DOHH2 (cell line): Measurements from ENCODE around the gene KLHL21.
"Not testable (repeated sequence)": the region's sequence is repeated elsewhere in the genome, so short reads cannot be mapped to it uniquely, and the experiment has no call there.

Source experiments
- H3F3A ChIP-seq: fragments of 200-600 bp; sonication (generic), shearing (Covaris generic); 2 replicates; pipeline ENCODE4 v1.6.0; 2016; ENCODE audit warnings: antibody characterized with exemption, mild to moderate bottlenecking; ENCODE audit not compliant: control insufficient read depth, insufficient read depth
- H3K27ac ChIP-seq: fragments of 200-600 bp; sonication (generic); 2 replicates; pipeline ENCODE4 v1.5.1; 2014; ENCODE audit warnings: low read depth, mild to moderate bottlenecking, low read length, moderate library complexity
- H3K27me3 ChIP-seq: fragments of 200-600 bp; sonication (generic); 2 replicates; pipeline ENCODE4 v1.6.1; 2014; ENCODE audit warnings: mild to moderate bottlenecking, low read length, mixed read lengths; ENCODE audit not compliant: control insufficient read depth
- H3K36me3 ChIP-seq: fragments of 200-600 bp; sonication (generic); 2 replicates; pipeline ENCODE4 v1.6.1; 2014; ENCODE audit warnings: mild to moderate bottlenecking, low read length, moderate library complexity, mixed read lengths; ENCODE audit not compliant: control insufficient read depth
- H3K4me1 ChIP-seq: fragments of 200-600 bp; sonication (generic); 2 replicates; pipeline ENCODE4 v1.6.1; 2014; ENCODE audit warnings: mild to moderate bottlenecking, low read length, mixed read lengths; ENCODE audit not compliant: control insufficient read depth
- H3K4me2 ChIP-seq: fragments of 200-600 bp; sonication (generic); 2 replicates; pipeline ENCODE4 v1.6.0; 2014; ENCODE audit warnings: mild to moderate bottlenecking, low read length, moderate library complexity
- H3K4me3 ChIP-seq: fragments of 200-600 bp; sonication (generic); 2 replicates; pipeline ENCODE4 v1.5.1; 2014; ENCODE audit warnings: mild to moderate bottlenecking, low read length, mixed read lengths
- H3K79me2 ChIP-seq: fragments of 200-600 bp; sonication (generic); 2 replicates; pipeline ENCODE4 v1.6.1; 2014; ENCODE audit warnings: mild to moderate bottlenecking, low read length, mixed read lengths; ENCODE audit not compliant: control insufficient read depth
- H3K9me2 ChIP-seq: fragments of 200-600 bp; sonication (generic); replicated peaks from 2 replicates; pipeline ENCODE4 v1.6.1; 2014; ENCODE audit warnings: mild to moderate bottlenecking, low read length, mixed read lengths; ENCODE audit not compliant: control insufficient read depth
- H3K9me3 ChIP-seq: fragments of 200-600 bp; sonication (generic); 2 replicates; pipeline ENCODE4 v1.6.1; 2014; ENCODE audit warnings: antibody characterized with exemption, low read length, mixed read lengths; ENCODE audit not compliant: control insufficient read depth, insufficient read depth
- H4K20me1 ChIP-seq: fragments of 200-600 bp; sonication (generic); 2 replicates; pipeline ENCODE4 v1.6.0; 2014; ENCODE audit warnings: low read depth, mild to moderate bottlenecking, antibody characterized with exemption, low read length, moderate library complexity; ENCODE audit not compliant: control insufficient read depth, insufficient read depth
- EZH2phosphoT487 ChIP-seq: fragments of 200-600 bp; sonication (generic); IDR thresholded peaks from 2 replicates; pipeline ENCODE4 v1.6.1; 2017; ENCODE audit warnings: borderline replicate concordance, mild to moderate bottlenecking, antibody characterized with exemption, low read length, moderate library complexity, mixed read lengths
- TF ChIP-seq, protein P1 (sequence below): fragments of 200-600 bp; sonication (generic); IDR thresholded peaks from one replicate; pipeline ENCODE4 v1.5.1; 2014; ENCODE audit warnings: antibody characterized with exemption, mild to moderate bottlenecking, low read depth, low read length; ENCODE audit not compliant: poor library complexity, severe bottlenecking

The KLHL21 gene

GRCh38 chr1:6570100-6570499 lies 32.6 kb downstream of the KLHL21 start:
- H3F3A ChIP-seq: no peaks in the 10 kb centered on the region
- no peaks in the 10 kb centered on the region for H3K27me3 ChIP-seq
- H3K4me2 ChIP-seq: no peak overlapping the region
- H3K9me3 ChIP-seq: no peaks in the 10 kb centered on the region
- no peaks in the 10 kb centered on the region for H3K79me2 ChIP-seq
- TF ChIP-seq EZH2phosphoT487: no peak
- TF ChIP-seq, protein P1, sequence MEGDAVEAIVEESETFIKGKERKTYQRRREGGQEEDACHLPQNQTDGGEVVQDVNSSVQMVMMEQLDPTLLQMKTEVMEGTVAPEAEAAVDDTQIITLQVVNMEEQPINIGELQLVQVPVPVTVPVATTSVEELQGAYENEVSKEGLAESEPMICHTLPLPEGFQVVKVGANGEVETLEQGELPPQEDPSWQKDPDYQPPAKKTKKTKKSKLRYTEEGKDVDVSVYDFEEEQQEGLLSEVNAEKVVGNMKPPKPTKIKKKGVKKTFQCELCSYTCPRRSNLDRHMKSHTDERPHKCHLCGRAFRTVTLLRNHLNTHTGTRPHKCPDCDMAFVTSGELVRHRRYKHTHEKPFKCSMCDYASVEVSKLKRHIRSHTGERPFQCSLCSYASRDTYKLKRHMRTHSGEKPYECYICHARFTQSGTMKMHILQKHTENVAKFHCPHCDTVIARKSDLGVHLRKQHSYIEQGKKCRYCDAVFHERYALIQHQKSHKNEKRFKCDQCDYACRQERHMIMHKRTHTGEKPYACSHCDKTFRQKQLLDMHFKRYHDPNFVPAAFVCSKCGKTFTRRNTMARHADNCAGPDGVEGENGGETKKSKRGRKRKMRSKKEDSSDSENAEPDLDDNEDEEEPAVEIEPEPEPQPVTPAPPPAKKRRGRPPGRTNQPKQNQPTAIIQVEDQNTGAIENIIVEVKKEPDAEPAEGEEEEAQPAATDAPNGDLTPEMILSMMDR: no peak
- peaks cover 10% of the 10 kb centered on the region; the same call in 1 of the 2 replicates for H3K4me1 ChIP-seq
- no peaks in the 10 kb centered on the region for H3K9me2 ChIP-seq
- no peak overlapping the region for H3K4me3 ChIP-seq
- no peak overlapping the region for H3K27ac ChIP-seq
- H4K20me1 ChIP-seq: no peaks in the 10 kb centered on the region
- H3K36me3 ChIP-seq: no peaks in the 10 kb centered on the region

DNA sequence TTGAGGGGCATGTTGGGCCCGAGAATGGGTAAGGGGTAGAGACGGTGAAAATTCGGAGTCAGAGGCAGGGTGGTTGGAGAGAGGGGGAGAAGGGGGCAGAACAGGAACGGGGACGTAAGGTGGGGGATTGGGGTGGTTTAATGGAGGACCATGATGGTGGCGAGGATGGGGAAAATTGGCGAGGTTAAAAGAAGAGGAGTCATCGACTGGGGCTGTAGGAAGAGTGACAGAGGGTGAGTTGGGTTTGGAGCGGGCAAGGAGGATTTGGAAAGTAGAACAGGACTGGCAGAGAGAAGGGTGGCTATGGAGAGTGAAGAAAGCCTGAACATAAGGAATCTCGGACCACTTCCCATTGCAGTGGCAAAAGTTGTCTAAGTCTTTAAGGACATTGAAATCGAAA lies 33.6 kb downstream of the KLHL21 start:
- H3K4me1 ChIP-seq: peaks cover 10% of the 10 kb centered on the region; the same call in 1 of the 2 replicates
- H3K4me2 ChIP-seq: no peak overlapping the region
- no peaks in the 10 kb centered on the region for H3K9me3 ChIP-seq
- H3K27me3 ChIP-seq: no peaks in the 10 kb centered on the region
- no peaks in the 10 kb centered on the region for H3K79me2 ChIP-seq
- no peaks in the 10 kb centered on the region for H3K9me2 ChIP-seq
- no peaks in the 10 kb centered on the region for H3F3A ChIP-seq
- H3K27ac ChIP-seq: no peak overlapping the region
- no peak overlapping the region for H3K4me3 ChIP-seq
- H3K36me3 ChIP-seq: no peaks in the 10 kb centered on the region
- TF ChIP-seq EZH2phosphoT487: no peak
- TF ChIP-seq, protein P1: no peak
- no peaks in the 10 kb centered on the region for H4K20me1 ChIP-seq

- Histone ChIP-seq H3K4me1 (peaks cover 8% of the 10 kb centered on the region), H3K4me3 (no peak overlapping the region), H3K27me3 (0 out of 2 replicates have a peak, but pooled peaks cover 6% of the 10 kb centered on the region), H3K79me2 (no peaks in the 10 kb centered on the region), H4K20me1 (no peaks in the 10 kb centered on the region), H3K9me3 (no peaks in the 10 kb centered on the region), H3K9me2 (no peaks in the 10 kb centered on the region), H3F3A (no peaks in the 10 kb centered on the region; the same call in 1 of the 2 replicates), H3K36me3 (no peaks in the 10 kb centered on the region), H3K4me2 (peak overlapping the region; percentile 19; the same call in 1 of the 2 replicates), H3K27ac (no peak overlapping the region)
- no peak for TF ChIP-seq EZH2phosphoT487
- TF ChIP-seq, protein P1: no peak
These were observed 42.4 kb downstream of the KLHL21 start for GRCh38 chr1:6560267-6560666.

DNA sequence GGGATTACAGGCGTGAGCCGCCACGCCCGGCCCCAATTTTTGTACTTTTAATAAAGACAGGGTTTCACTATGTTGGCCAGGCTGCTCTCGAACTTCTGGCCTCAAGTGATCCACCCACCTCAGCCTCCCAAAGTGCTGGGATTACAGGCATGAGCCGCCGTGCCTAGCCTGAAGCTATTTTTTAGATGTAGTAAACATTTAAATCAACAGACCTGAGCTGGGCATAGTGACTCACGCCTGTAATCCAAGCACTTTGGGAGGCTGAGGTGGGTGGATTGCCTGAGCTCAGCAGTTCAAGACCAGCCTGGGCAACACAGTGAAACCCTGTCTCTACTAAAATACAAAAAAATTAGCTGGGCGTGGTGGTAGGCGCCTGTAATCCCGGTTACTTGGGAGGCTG lies 43.5 kb downstream of the KLHL21 start:
- H3K36me3 ChIP-seq, H3F3A ChIP-seq, H3K79me2 ChIP-seq, H4K20me1 ChIP-seq, H3K4me3 ChIP-seq, H3K27ac ChIP-seq, H3K27me3 ChIP-seq, H3K9me2 ChIP-seq, H3K4me2 ChIP-seq, H3K9me3 ChIP-seq: not testable (repeated sequence)
- peaks cover 16% of the 10 kb centered on the region for H3K4me1 ChIP-seq
